DND-41 (cell line): ENCODE data around the gene LYST.

Experiments used
- EZH2 ChIP-seq: IDR thresholded peaks from 3 replicates; pipeline ENCODE4 v1.6.1; 2012; ENCODE audit warnings: borderline replicate concordance, low read depth, mild to moderate bottlenecking, moderate library complexity, low read length, inconsistent platforms; ENCODE audit not compliant: severe bottlenecking
- TF ChIP-seq, protein P1 (sequence below): IDR thresholded peaks from 2 replicates; pipeline ENCODE4 v1.5.1; 2012; ENCODE audit warnings: borderline replicate concordance, low read length, moderate library complexity, mild to moderate bottlenecking; ENCODE audit not compliant: poor library complexity, severe bottlenecking; ENCODE audit errors: extremely low read depth

DNA sequence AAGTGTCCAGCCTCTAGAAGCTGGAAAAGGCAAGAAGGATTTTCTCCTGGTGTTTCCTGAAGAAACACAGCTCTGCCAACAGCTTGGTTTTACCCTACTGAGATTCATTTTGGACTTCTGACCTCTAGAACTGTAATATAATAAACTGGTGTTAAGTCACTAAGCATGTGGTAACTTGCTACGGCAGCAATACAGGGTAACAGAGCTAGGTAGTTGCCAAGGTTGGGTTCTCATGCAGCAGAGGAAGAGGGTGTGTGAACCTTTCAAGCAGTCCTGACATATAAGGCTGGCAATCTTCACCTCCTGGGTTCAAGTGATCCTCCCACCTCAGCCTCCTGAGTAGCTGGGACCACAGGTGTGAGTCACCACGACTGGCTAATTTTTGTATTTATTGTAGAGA is 253.1 kb downstream of the LYST start:
- TF ChIP-seq, protein P1, sequence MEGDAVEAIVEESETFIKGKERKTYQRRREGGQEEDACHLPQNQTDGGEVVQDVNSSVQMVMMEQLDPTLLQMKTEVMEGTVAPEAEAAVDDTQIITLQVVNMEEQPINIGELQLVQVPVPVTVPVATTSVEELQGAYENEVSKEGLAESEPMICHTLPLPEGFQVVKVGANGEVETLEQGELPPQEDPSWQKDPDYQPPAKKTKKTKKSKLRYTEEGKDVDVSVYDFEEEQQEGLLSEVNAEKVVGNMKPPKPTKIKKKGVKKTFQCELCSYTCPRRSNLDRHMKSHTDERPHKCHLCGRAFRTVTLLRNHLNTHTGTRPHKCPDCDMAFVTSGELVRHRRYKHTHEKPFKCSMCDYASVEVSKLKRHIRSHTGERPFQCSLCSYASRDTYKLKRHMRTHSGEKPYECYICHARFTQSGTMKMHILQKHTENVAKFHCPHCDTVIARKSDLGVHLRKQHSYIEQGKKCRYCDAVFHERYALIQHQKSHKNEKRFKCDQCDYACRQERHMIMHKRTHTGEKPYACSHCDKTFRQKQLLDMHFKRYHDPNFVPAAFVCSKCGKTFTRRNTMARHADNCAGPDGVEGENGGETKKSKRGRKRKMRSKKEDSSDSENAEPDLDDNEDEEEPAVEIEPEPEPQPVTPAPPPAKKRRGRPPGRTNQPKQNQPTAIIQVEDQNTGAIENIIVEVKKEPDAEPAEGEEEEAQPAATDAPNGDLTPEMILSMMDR = no peak
- TF ChIP-seq EZH2 = no peak
